IMR-90 (cell line): ENCODE data around the gene CCDC141. TPM values are rescaled to one million over a fixed set of nuclear protein-coding genes. Genes with fewer than 3 reads are reported as not detected.

ENCODE experiments used
- ATAC-seq: fragments of 200-7000 bp; cut with Tn5 transposase; 2 replicates; pipeline ENCODE4 v1.9.1; 2020; ENCODE audit warnings: low read depth, mild to moderate bottlenecking, moderate library complexity
- BruUV-seq: library from RNA; stranded (reverse); fragments of 400-500 nt; replicated peaks from 2 replicates; lab custom pipeline; 2021; lab: Mats Ljungman, UMichigan
- CTCF ChIA-PET: fragments of 300-600 bp; formaldehyde crosslinking; extraction: SDS; loops from one replicate; lab custom pipeline; 2021; ENCODE audit warnings: antibody characterized with exemption; lab: Yijun Ruan, JAX
- POLR2A ChIA-PET: fragments of 300-600 bp; sonication (Branson Sonifier 250); formaldehyde crosslinking; loops from one replicate; lab custom pipeline; 2022; ENCODE audit warnings: antibody characterized with exemption; ENCODE audit not compliant: unreplicated experiment; lab: Charles Lee
- DNase-seq: peaks from one replicate; pipeline ENCODE4 v3.0.0; 2013
- H2AFZ ChIP-seq: replicated peaks from 2 replicates; pipeline ENCODE3; 2013; ENCODE audit warnings: low read length, mild to moderate bottlenecking; ENCODE audit not compliant: poor library complexity
- H2AK5ac ChIP-seq: 2 replicates; pipeline ENCODE4 v1.6.1; 2013; ENCODE audit warnings: low read depth, low read length, inconsistent platforms
- H2AK9ac ChIP-seq: replicated peaks from 2 replicates; pipeline ENCODE3; 2013; ENCODE audit warnings: mild to moderate bottlenecking, low read depth, low read length, moderate library complexity; ENCODE audit not compliant: poor library complexity
- H2BK120ac ChIP-seq: 2 replicates; pipeline ENCODE4 v1.6.1; 2013; ENCODE audit warnings: low read depth, low read length, inconsistent platforms
- H2BK15ac ChIP-seq: 3 replicates; pipeline ENCODE4 v1.6.1; 2013; ENCODE audit warnings: low read depth, low read length, inconsistent platforms
- H2BK20ac ChIP-seq: 2 replicates; pipeline ENCODE4 v1.6.1; 2013; ENCODE audit warnings: low read depth, mild to moderate bottlenecking, inconsistent platforms, low read length, moderate library complexity
- H2BK5ac ChIP-seq: 2 replicates; pipeline ENCODE4 v1.6.1; 2013; ENCODE audit warnings: mild to moderate bottlenecking, low read depth, low read length, inconsistent platforms; ENCODE audit not compliant: poor library complexity, severe bottlenecking
- H3K14ac ChIP-seq: replicated peaks from 2 replicates; pipeline ENCODE4 v1.6.1; 2013; ENCODE audit warnings: low read depth, low read length, inconsistent platforms
- H3K18ac ChIP-seq: 2 replicates; pipeline ENCODE4 v1.6.1; 2013; ENCODE audit warnings: low read depth, low read length, control low read depth
- H3K23ac ChIP-seq: 2 replicates; pipeline ENCODE4 v1.6.1; 2013; ENCODE audit warnings: low read depth, low read length, inconsistent platforms
- H3K27ac ChIP-seq: 2 replicates; pipeline ENCODE4 v1.5.1; 2013; ENCODE audit warnings: mild to moderate bottlenecking, control low read depth, low read length; ENCODE audit not compliant: insufficient read depth
- H3K27me3 ChIP-seq: 2 replicates; pipeline ENCODE4 v1.6.1; 2013; ENCODE audit warnings: low read length; ENCODE audit not compliant: control insufficient read depth, insufficient read depth
- H3K36me3 ChIP-seq: 2 replicates; pipeline ENCODE4 v1.6.1; 2013; ENCODE audit warnings: low read length, mixed read lengths; ENCODE audit not compliant: control insufficient read depth, insufficient read depth
- H3K4ac ChIP-seq: 2 replicates; pipeline ENCODE4 v1.6.1; 2013; ENCODE audit warnings: low read depth, low read length, inconsistent platforms
- H3K4me1 ChIP-seq: 2 replicates; pipeline ENCODE4 v1.6.1; 2013; ENCODE audit warnings: low read length, mixed read lengths; ENCODE audit not compliant: control insufficient read depth, insufficient read depth
- H3K4me2 ChIP-seq: 2 replicates; pipeline ENCODE4 v1.6.1; 2013; ENCODE audit warnings: low read depth, mild to moderate bottlenecking, control low read depth, low read length, moderate library complexity
- H3K4me3 ChIP-seq: 2 replicates; pipeline ENCODE4 v1.5.1; 2013; ENCODE audit warnings: low read depth, mild to moderate bottlenecking, control low read depth, low read length, moderate library complexity; ENCODE audit not compliant: insufficient read depth
- H3K56ac ChIP-seq: 2 replicates; pipeline ENCODE4 v1.6.1; 2013; ENCODE audit warnings: low read length, inconsistent platforms; ENCODE audit not compliant: insufficient read depth; ENCODE audit errors: extremely low read depth
- H3K79me1 ChIP-seq, 2 experiments: 2 replicates each; pipeline ENCODE4 v1.6.1; 2013; ENCODE audit warnings: low read length in 2 of 2, inconsistent platforms in 1 of 2, low read depth in 1 of 2
- H3K9ac ChIP-seq: 2 replicates; pipeline ENCODE4 v1.6.1; 2013; ENCODE audit warnings: low read depth, low read length, control low read depth
- H3K9me1 ChIP-seq: 2 replicates; pipeline ENCODE4 v1.6.1; 2013; ENCODE audit warnings: low read length, inconsistent platforms; ENCODE audit not compliant: insufficient read depth
- H3K9me3 ChIP-seq: 2 replicates; pipeline ENCODE4 v1.6.1; 2013; ENCODE audit warnings: low read length; ENCODE audit not compliant: control insufficient read depth, insufficient read depth
- H4K20me1 ChIP-seq: 2 replicates; pipeline ENCODE4 v1.6.1; 2013; ENCODE audit warnings: low read length, inconsistent platforms; ENCODE audit not compliant: insufficient read depth
- H4K5ac ChIP-seq: 2 replicates; pipeline ENCODE4 v1.6.1; 2013; ENCODE audit warnings: mild to moderate bottlenecking, low read depth, low read length, control low read depth
- H4K8ac ChIP-seq, 2 experiments: 2 replicates each; pipeline ENCODE4 v1.6.1; 2013; ENCODE audit warnings: low read depth in 2 of 2, low read length in 2 of 2, control low read depth in 1 of 2, inconsistent platforms in 1 of 2
- H4K91ac ChIP-seq: 2 replicates; pipeline ENCODE4 v1.6.1; 2013; ENCODE audit warnings: low read depth, low read length, inconsistent platforms; ENCODE audit not compliant: insufficient read depth
- RAD21 ChIP-seq: IDR thresholded peaks from 2 replicates; pipeline ENCODE4 v1.6.1; 2012; ENCODE audit warnings: low read length, improper control_type of control experiment
- RFX5 ChIP-seq: IDR thresholded peaks from 2 replicates; pipeline ENCODE4 v1.8.0; 2012; ENCODE audit warnings: low read depth, mild to moderate bottlenecking, low read length, moderate library complexity
- SMC3 ChIP-seq: fragments of 150-350 bp; IDR thresholded peaks from 2 replicates; pipeline ENCODE4 v1.6.1; 2016; ENCODE audit warnings: low read depth, mild to moderate bottlenecking, antibody characterized with exemption, low read length, moderate library complexity
- WGBS, 2 experiments: methylation state at CpG; one replicate each; pipeline versions ENCODE4 v1.1.5 to v1.1.7; 2013; ENCODE audit warnings: missing lambda C conversion rate in 2 of 2; ENCODE audit not compliant: insufficient read length in 1 of 2; ENCODE audit errors: extremely low coverage in 2 of 2; 5-methylcytosine and 5-hydroxymethylcytosine counted together
- dilution Hi-C: fragments of 300-500 bp; cut with HindIII; formaldehyde crosslinking; loops from one replicate; pipeline ENCODE4 v1.14.3; 2018; ENCODE audit warnings: low sequenced_read_pairs; ENCODE audit not compliant: unreplicated experiment
- in situ Hi-C: fragments of 300-500 bp; cut with MboI; formaldehyde crosslinking; loops from 3 replicates; pipeline ENCODE4 v1.14.3; 2019; ENCODE audit warnings: low sequenced_read_pairs, inconsistent platforms, mixed read lengths
- intact Hi-C: fragments of 100-400 bp; cut with micrococcal nuclease; formaldehyde crosslinking; loops from 2 replicates; pipeline ENCODE4 v1.10.0; 2022
- polyA plus RNA-seq, 3 experiments: library from polyadenylated mRNA; depleted of rRNA; stranded (reverse); fragments of >200 nt; gene quantifications; 2 replicates each; pipeline ENCODE4 v1.2.3, GENCODE V29; 2012; ENCODE audit warnings: low replicate concordance in 1 of 3
- total RNA-seq: library from RNA; depleted of rRNA; stranded (reverse); fragments of >200 nt; gene quantifications from 2 replicates; pipeline ENCODE4 v1.2.3, GENCODE V29; 2012
- TF ChIP-seq, protein P1 (sequence below): conservative IDR thresholded peaks from 2 replicates; pipeline ENCODE4 v1.5.1; 2012; ENCODE audit warnings: mild to moderate bottlenecking, low read depth, low read length, improper control_type of control experiment

The CCDC141 gene
- total and polyA plus RNA-seq, 2 of the 4 experiments (the other 2 are of a cell fraction): not detected

DNA sequence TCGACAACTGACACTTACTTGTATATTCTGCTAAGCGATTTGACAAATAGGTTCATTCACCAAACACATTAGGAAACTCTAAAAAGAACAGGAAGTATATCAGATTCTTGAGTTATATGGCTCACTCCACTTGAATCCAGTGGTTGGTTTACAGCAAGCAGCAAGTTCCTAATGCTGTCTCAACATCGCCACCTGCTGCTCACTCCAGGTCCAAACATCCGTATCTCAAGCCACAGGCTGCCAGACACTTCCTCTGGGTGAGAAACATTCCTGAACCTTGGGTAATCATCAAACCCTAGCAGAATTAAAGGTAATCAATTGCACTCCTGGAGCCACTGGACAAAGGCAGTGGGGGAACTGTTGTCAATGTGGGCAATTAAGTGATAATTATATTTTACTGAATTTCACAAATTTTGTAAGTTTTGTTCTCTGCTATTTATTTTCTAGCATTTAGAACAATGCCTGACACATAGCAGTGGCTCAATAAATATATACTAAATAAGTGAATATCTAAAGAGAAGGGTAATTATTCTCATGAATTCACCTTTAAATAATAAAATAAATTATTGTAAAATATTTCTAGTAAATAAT is 135.6 kb downstream of the CCDC141 start:
- no peaks in the 10 kb centered on the region for H3K9me1 ChIP-seq
- DNase-seq (peak; percentile 79), ATAC-seq (peak; percentile 96)
- TF ChIP-seq RAD21: peak; percentile 65
- no peak for TF ChIP-seq RFX5
- TF ChIP-seq, protein P1, sequence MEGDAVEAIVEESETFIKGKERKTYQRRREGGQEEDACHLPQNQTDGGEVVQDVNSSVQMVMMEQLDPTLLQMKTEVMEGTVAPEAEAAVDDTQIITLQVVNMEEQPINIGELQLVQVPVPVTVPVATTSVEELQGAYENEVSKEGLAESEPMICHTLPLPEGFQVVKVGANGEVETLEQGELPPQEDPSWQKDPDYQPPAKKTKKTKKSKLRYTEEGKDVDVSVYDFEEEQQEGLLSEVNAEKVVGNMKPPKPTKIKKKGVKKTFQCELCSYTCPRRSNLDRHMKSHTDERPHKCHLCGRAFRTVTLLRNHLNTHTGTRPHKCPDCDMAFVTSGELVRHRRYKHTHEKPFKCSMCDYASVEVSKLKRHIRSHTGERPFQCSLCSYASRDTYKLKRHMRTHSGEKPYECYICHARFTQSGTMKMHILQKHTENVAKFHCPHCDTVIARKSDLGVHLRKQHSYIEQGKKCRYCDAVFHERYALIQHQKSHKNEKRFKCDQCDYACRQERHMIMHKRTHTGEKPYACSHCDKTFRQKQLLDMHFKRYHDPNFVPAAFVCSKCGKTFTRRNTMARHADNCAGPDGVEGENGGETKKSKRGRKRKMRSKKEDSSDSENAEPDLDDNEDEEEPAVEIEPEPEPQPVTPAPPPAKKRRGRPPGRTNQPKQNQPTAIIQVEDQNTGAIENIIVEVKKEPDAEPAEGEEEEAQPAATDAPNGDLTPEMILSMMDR: peak; percentile 75
- TF ChIP-seq SMC3: peak; percentile 68
- H2AFZ ChIP-seq: no peak overlapping the region
- H2BK5ac ChIP-seq: no peak overlapping the region
- WGBS, 2 experiments: no CpG with 5 or more reads among the region's 4 CpGs
- H4K8ac ChIP-seq: no peak overlapping the region
- no peaks in the 10 kb centered on the region for H4K20me1 ChIP-seq
- dilution Hi-C loops: no loop called here
- no peak overlapping the region for H2BK120ac ChIP-seq
- H3K56ac ChIP-seq: no peak overlapping the region
- no peak overlapping the region for H3K18ac ChIP-seq
- H3K27ac ChIP-seq: no peak overlapping the region
- in situ Hi-C loops: loop anchor here (10.0 kb wide), 1 partner anchor 120 kb away; no protein-coding TSS in a partner anchor
- H3K36me3 ChIP-seq: no peaks in the 10 kb centered on the region
- ChIA-PET CTCF (interaction anchor here (1.2 to 1.3 kb wide), 2 partner anchors 23 to 153 kb away, joined by 4 to 5 read pairs; no protein-coding TSS in a partner anchor), POLR2A (no interaction called here)
- H4K91ac ChIP-seq: no peak overlapping the region
- no peak overlapping the region for H3K4ac ChIP-seq
- intact Hi-C loops: loop anchor here (1.0 to 10.0 kb wide), 4 partner anchors 23 to 800 kb away; partner anchors contain the start of gene RBM45
- no peak overlapping the region for H3K4me3 ChIP-seq
- peaks cover 2% of the 10 kb centered on the region for H3K27me3 ChIP-seq
- H3K4me2 ChIP-seq: no peak overlapping the region
- no peak overlapping the region for H4K5ac ChIP-seq
- no peak overlapping the region for H3K23ac ChIP-seq
- H2AK9ac ChIP-seq: no peak overlapping the region
- H3K79me1 ChIP-seq: no peaks in the 10 kb centered on the region
- no peak overlapping the region for H3K9ac ChIP-seq
- no peak overlapping the region for H2BK20ac ChIP-seq
- no peaks in the 10 kb centered on the region for H3K9me3 ChIP-seq
- no peak overlapping the region for H2BK15ac ChIP-seq
- no TSS peak for BruUV-seq
- H3K4me1 ChIP-seq: no peaks in the 10 kb centered on the region
- no peak overlapping the region for H3K14ac ChIP-seq
- no peak overlapping the region for H2AK5ac ChIP-seq
